BE2C (cell line): Measurements from ENCODE around the gene ALOX15B.

Experiments used
- DNase-seq: peaks from one replicate; pipeline ENCODE4 v3.0.0-alpha.2; 2020
- H3K27me3 ChIP-seq: fragments of 250-450 bp; sonication (Bioruptor Pico); 2 replicates; pipeline ENCODE4 v1.5.1; 2020; ENCODE audit warnings: mild to moderate bottlenecking
- H3K36me3 ChIP-seq: fragments of 250-450 bp; sonication (Bioruptor Pico); 2 replicates; pipeline ENCODE4 v1.5.1; 2020; ENCODE audit warnings: mild to moderate bottlenecking
- H3K4me1 ChIP-seq: fragments of 250-450 bp; sonication (Bioruptor Pico); 2 replicates; pipeline ENCODE4 v1.5.1; 2020
- H3K4me3 ChIP-seq: 2 replicates; pipeline ENCODE4 v1.5.1; 2011; ENCODE audit warnings: low read depth, low read length
- H3K9me3 ChIP-seq: fragments of 250-450 bp; sonication (Bioruptor Pico); 2 replicates; pipeline ENCODE4 v1.5.1; 2020
- CTCF ChIP-seq: IDR thresholded peaks from 2 replicates; pipeline ENCODE4 v1.5.1; 2012; ENCODE audit warnings: mild to moderate bottlenecking, low read depth, low read length

ALOX15B gene

GRCh38 chr17:8012045-8012580 lies 26.7 kb upstream of the ALOX15B start:
- Histone ChIP-seq H3K4me3 (no peak overlapping the region), H3K4me1 (no peaks in the 10 kb centered on the region; the same call in 1 of the 2 replicates), H3K9me3 (no peaks in the 10 kb centered on the region), H3K27me3 (no peaks in the 10 kb centered on the region), H3K36me3 (no peaks in the 10 kb centered on the region)
- no peak for DNase-seq
- no peak for TF ChIP-seq CTCF

GRCh38 chr17:8012996-8013640 lies 25.7 kb upstream of the ALOX15B start:
- no peaks in the 10 kb centered on the region for H3K9me3 ChIP-seq
- DNase-seq: no peak
- H3K4me1 ChIP-seq: no peaks in the 10 kb centered on the region; the same call in 1 of the 2 replicates
- H3K36me3 ChIP-seq: no peaks in the 10 kb centered on the region
- no peak overlapping the region for H3K4me3 ChIP-seq
- no peaks in the 10 kb centered on the region for H3K27me3 ChIP-seq
- no peak for TF ChIP-seq CTCF

GRCh38 chr17:8013731-8014557 lies 24.9 kb upstream of the ALOX15B start:
- H3K27me3 ChIP-seq: no peaks in the 10 kb centered on the region
- no peak overlapping the region for H3K4me3 ChIP-seq
- no peak for TF ChIP-seq CTCF
- H3K36me3 ChIP-seq: no peaks in the 10 kb centered on the region
- DNase-seq: no peak
- H3K4me1 ChIP-seq: no peaks in the 10 kb centered on the region; the same call in 1 of the 2 replicates
- H3K9me3 ChIP-seq: no peaks in the 10 kb centered on the region

GRCh38 chr17:8014558-8014850 lies 24.4 kb upstream of the ALOX15B start:
- no peaks in the 10 kb centered on the region for H3K9me3 ChIP-seq
- H3K4me3 ChIP-seq: no peak overlapping the region
- H3K27me3 ChIP-seq: no peaks in the 10 kb centered on the region
- TF ChIP-seq CTCF: no peak
- H3K4me1 ChIP-seq: no peaks in the 10 kb centered on the region; the same call in 1 of the 2 replicates
- H3K36me3 ChIP-seq: no peaks in the 10 kb centered on the region
- DNase-seq: no peak

- no peaks in the 10 kb centered on the region; the same call in 1 of the 2 replicates for H3K4me1 ChIP-seq
- no peaks in the 10 kb centered on the region for H3K27me3 ChIP-seq
- DNase-seq: no peak
- TF ChIP-seq CTCF: no peak
- H3K9me3 ChIP-seq: no peaks in the 10 kb centered on the region
- no peak overlapping the region for H3K4me3 ChIP-seq
- H3K36me3 ChIP-seq: no peaks in the 10 kb centered on the region
These were observed 23.5 kb upstream of the ALOX15B start for GRCh38 chr17:8015236-8015956.
